A673 (cell line): ENCODE data around the gene MAPK4. TPM values are rescaled to one million over a fixed set of nuclear protein-coding genes. Genes with fewer than 3 reads are reported as not detected.

Source experiments
- BruUV-seq: library from RNA; stranded (reverse); fragments of 400-500 nt; replicated peaks from 2 replicates; lab custom pipeline; 2021; lab: Mats Ljungman, UMichigan
- CTCF ChIA-PET: fragments of 300-600 bp; sonication (Branson Sonifier 250); formaldehyde crosslinking; loops from one replicate; lab custom pipeline; 2022; ENCODE audit warnings: antibody characterized with exemption; lab: Charles Lee
- POLR2A ChIA-PET: fragments of 300-600 bp; sonication (Branson Sonifier 250); formaldehyde crosslinking; loops from one replicate; lab custom pipeline; 2022; ENCODE audit warnings: antibody characterized with exemption; ENCODE audit not compliant: low non-redundant PET; lab: Charles Lee
- DNase-seq: peaks from one replicate; pipeline ENCODE4 v3.0.0-alpha.2; 2015; ENCODE audit warnings: low spot score
- H3K27ac ChIP-seq: fragments of 200-600 bp; sonication (generic); 2 replicates; pipeline ENCODE4 v1.5.1; 2016; ENCODE audit warnings: mixed run types, low read depth, mild to moderate bottlenecking, mixed read lengths, antibody characterized with exemption, low read length; ENCODE audit not compliant: poor library complexity, severe bottlenecking
- H3K27me3 ChIP-seq: fragments of 200-600 bp; sonication (generic); replicated peaks from 2 replicates; pipeline ENCODE4 v1.6.1; 2017; ENCODE audit warnings: mixed run types, low read depth, mild to moderate bottlenecking, mixed read lengths, antibody characterized with exemption, low read length; ENCODE audit not compliant: insufficient read depth, poor library complexity
- H3K36me3 ChIP-seq: fragments of 200-600 bp; sonication (generic); 2 replicates; pipeline ENCODE4 v1.6.1; 2016; ENCODE audit warnings: mixed run types, mild to moderate bottlenecking, mixed read lengths, antibody characterized with exemption, low read length; ENCODE audit not compliant: insufficient read depth, poor library complexity, severe bottlenecking
- H3K4me1 ChIP-seq: fragments of 200-600 bp; sonication (generic); 2 replicates; pipeline ENCODE4 v1.6.1; 2017; ENCODE audit warnings: mixed run types, mild to moderate bottlenecking, mixed read lengths, antibody characterized with exemption, low read length; ENCODE audit not compliant: insufficient read depth, poor library complexity, severe bottlenecking
- H3K4me3 ChIP-seq: fragments of 200-600 bp; sonication (generic); 2 replicates; pipeline ENCODE4 v1.5.1; 2016; ENCODE audit warnings: low read depth, mixed run types, mild to moderate bottlenecking, mixed read lengths, low read length; ENCODE audit not compliant: poor library complexity, severe bottlenecking
- H3K9me3 ChIP-seq: fragments of 200-600 bp; sonication (generic); 2 replicates; pipeline ENCODE4 v1.6.1; 2016; ENCODE audit warnings: mixed run types, low read depth, mild to moderate bottlenecking, mixed read lengths, antibody characterized with exemption, low read length; ENCODE audit not compliant: poor library complexity, severe bottlenecking
- EZH2 ChIP-seq: fragments of 200-600 bp; sonication (generic); IDR thresholded peaks from 2 replicates; pipeline ENCODE4 v1.6.1; 2017; ENCODE audit warnings: borderline replicate concordance, low read depth, mild to moderate bottlenecking, mixed read lengths, antibody characterized with exemption, low read length; ENCODE audit not compliant: poor library complexity, severe bottlenecking
- intact Hi-C: fragments of 100-400 bp; cut with micrococcal nuclease; formaldehyde crosslinking; loops from one replicate; pipeline ENCODE4 v1.10.0; 2022; ENCODE audit not compliant: unreplicated experiment
- total RNA-seq: library from RNA; stranded (reverse); gene quantifications from 2 replicates; pipeline ENCODE4 v1.2.3, GENCODE V29; 2021
- TF ChIP-seq, protein P1 (sequence below): fragments of 300-800, 200-600 bp; sonication (generic); conservative IDR thresholded peaks from 2 replicates; pipeline ENCODE4 v1.5.1; 2017; ENCODE audit warnings: low read depth, mild to moderate bottlenecking, antibody characterized with exemption, low read length, moderate library complexity, mixed read lengths

The MAPK4 gene
- total RNA-seq, 1 experiment from 2014 or later, result 0.62 TPM

DNA sequence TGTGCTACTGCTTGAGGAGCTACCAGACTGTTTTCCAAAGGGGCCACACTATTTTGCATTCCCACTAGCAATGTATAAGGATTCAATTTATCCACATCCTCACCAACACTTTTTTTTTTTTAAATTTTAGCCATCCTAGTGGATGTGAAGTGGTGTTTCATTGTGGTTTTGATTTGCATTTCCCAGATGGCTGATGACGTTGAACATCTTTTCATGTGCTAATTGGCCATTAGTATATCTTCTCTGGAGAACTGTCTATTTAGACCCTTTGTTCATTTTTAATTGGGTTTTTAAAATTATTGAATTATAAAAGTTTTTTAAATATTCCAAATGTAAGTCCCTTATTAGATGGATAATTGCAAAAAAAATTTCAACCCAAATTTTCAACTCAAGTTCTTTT is 121.1 kb downstream of the MAPK4 start:
- H3K27ac ChIP-seq, result no peak overlapping the region
- TF ChIP-seq EZH2, result no peak
- TF ChIP-seq, protein P1, sequence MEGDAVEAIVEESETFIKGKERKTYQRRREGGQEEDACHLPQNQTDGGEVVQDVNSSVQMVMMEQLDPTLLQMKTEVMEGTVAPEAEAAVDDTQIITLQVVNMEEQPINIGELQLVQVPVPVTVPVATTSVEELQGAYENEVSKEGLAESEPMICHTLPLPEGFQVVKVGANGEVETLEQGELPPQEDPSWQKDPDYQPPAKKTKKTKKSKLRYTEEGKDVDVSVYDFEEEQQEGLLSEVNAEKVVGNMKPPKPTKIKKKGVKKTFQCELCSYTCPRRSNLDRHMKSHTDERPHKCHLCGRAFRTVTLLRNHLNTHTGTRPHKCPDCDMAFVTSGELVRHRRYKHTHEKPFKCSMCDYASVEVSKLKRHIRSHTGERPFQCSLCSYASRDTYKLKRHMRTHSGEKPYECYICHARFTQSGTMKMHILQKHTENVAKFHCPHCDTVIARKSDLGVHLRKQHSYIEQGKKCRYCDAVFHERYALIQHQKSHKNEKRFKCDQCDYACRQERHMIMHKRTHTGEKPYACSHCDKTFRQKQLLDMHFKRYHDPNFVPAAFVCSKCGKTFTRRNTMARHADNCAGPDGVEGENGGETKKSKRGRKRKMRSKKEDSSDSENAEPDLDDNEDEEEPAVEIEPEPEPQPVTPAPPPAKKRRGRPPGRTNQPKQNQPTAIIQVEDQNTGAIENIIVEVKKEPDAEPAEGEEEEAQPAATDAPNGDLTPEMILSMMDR, result no peak
- BruUV-seq, result no TSS peak
- no peaks in the 10 kb centered on the region for H3K4me1 ChIP-seq
- CTCF ChIA-PET, result no interaction called here
- H3K27me3 ChIP-seq, result peaks cover 1% of the 10 kb centered on the region
- H3K4me3 ChIP-seq, result no peak overlapping the region
- intact Hi-C loops, result no loop called here
- POLR2A ChIA-PET, result no interaction called here
- no peaks in the 10 kb centered on the region for H3K36me3 ChIP-seq
- no peaks in the 10 kb centered on the region for H3K9me3 ChIP-seq
- DNase-seq, result no peak

GRCh38 chr18:50682852-50683251 is 123.0 kb downstream of the MAPK4 start:
- no peak for DNase-seq
- Histone ChIP-seq H3K9me3 (no peaks in the 10 kb centered on the region), H3K27me3 (peaks cover 3% of the 10 kb centered on the region), H3K36me3 (no peaks in the 10 kb centered on the region), H3K4me1 (no peaks in the 10 kb centered on the region), H3K4me3 (no peak overlapping the region), H3K27ac (no peak overlapping the region)
- ChIA-PET POLR2A (no interaction called here), CTCF (no interaction called here)
- BruUV-seq, result no TSS peak
- TF ChIP-seq EZH2, result no peak
- TF ChIP-seq, protein P1, result no peak
- intact Hi-C loops, result no loop called here

GRCh38 chr18:50686409-50686808 is 126.5 kb downstream of the MAPK4 start:
- no peaks in the 10 kb centered on the region for H3K4me1 ChIP-seq
- ChIA-PET POLR2A (interaction anchor here (0.6 kb wide), 1 partner anchor 511 kb away, joined by 3 read pairs; the partner anchor contains the start of gene MEX3C), CTCF (no interaction called here)
- no peak overlapping the region for H3K4me3 ChIP-seq
- TF ChIP-seq, protein P1, result no peak
- TF ChIP-seq EZH2, result no peak
- intact Hi-C loops, result no loop called here
- no peak for DNase-seq
- BruUV-seq, result no TSS peak
- no peaks in the 10 kb centered on the region for H3K36me3 ChIP-seq
- peaks cover 3% of the 10 kb centered on the region for H3K27me3 ChIP-seq
- H3K9me3 ChIP-seq, result no peaks in the 10 kb centered on the region
- H3K27ac ChIP-seq, result no peak overlapping the region
